Myocyte (in vitro differentiated cells): Measurements from ENCODE around the gene ETV5. TPM values are rescaled to one million over a fixed set of nuclear protein-coding genes. Genes with fewer than 3 reads are reported as not detected.

Experiments
- DNase-seq: peaks from one replicate; pipeline ENCODE4 v3.0.0-alpha.2; 2012; ENCODE audit warnings: low read depth
- total RNA-seq: library from RNA; depleted of rRNA; stranded (reverse); fragments of >200 nt; gene quantifications from 2 replicates; pipeline ENCODE4 v1.2.3, GENCODE V29; 2014

Gene ETV5
- total RNA-seq, 1 donor from 2014 or later = 131 TPM

- no peak for DNase-seq
Observed at GRCh38 chr3:186097317-186097662, 11.6 kb downstream of the ETV5 start.

GRCh38 chr3:186096290-186096689 is 12.6 kb downstream of the ETV5 start:
- no peak for DNase-seq

- no peak for DNase-seq
Observed at GRCh38 chr3:186095561-186096081, 13.3 kb downstream of the ETV5 start.

GRCh38 chr3:186094696-186095425 is 14.0 kb downstream of the ETV5 start:
- no peak for DNase-seq

GRCh38 chr3:186094271-186094670 is 14.6 kb downstream of the ETV5 start:
- DNase-seq = no peak

GRCh38 chr3:186093271-186093900 is 15.5 kb downstream of the ETV5 start:
- no peak for DNase-seq

DNA sequence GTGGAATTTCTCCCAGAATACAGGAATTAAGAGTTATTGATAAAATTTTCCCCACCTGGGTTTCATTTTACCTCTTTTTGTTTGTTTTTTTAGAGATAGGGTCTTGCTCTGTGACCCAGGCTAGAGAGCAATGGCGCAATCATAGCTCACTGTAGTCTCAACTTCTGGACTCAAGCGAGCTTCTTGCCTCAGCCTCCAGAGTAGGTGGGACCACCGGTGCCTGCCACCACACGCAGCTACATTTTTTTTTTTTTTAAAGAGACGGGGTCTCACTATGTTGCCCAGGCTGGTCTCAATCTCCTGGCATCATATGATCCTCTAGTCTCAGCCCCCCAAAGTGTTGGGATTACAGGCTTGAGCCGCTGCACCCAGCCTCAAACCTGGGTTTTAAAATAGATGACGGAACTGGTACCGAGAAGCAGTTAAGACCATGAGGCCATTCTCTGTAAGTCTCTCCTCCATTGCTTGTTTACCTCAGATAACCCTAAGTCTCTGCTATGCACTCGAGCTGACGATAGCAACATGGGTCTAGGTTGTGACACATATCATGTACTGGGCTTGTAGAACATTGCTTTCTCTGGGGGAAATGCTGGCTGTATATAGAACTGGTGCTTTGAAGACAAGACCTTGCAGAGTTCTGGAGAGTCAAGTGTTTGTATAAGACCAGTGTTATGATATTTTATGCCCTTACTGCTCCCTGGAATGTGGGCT is 16.4 kb downstream of the ETV5 start:
- DNase-seq = no peak

- DNase-seq = peak; percentile 76
Observed at GRCh38 chr3:186090901-186091300, 18.0 kb downstream of the ETV5 start.

DNA sequence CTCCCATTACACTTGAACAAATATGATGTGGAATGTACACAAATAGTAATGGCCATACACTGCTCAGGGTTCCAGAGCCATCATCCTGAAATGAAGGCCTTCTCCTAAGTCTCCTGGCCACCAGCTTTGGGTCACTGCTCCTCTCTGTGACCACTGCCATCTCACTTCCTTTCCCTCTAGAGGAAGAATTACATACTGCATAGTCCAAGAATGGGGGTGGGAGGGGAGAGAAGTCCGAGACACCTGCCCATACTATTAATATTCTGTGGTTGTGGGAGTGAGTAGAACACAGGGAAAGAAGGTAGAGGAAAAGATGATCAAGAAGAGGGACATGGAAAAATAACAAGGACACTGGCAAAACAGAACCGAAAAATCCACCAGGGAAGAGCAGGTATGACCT is 20.6 kb downstream of the ETV5 start:
- DNase-seq = peak; percentile 57

GRCh38 chr3:186084264-186084663 is 24.6 kb downstream of the ETV5 start:
- DNase-seq = no peak

GRCh38 chr3:186083746-186084145 is 25.1 kb downstream of the ETV5 start:
- DNase-seq = peak; percentile 43

DNA sequence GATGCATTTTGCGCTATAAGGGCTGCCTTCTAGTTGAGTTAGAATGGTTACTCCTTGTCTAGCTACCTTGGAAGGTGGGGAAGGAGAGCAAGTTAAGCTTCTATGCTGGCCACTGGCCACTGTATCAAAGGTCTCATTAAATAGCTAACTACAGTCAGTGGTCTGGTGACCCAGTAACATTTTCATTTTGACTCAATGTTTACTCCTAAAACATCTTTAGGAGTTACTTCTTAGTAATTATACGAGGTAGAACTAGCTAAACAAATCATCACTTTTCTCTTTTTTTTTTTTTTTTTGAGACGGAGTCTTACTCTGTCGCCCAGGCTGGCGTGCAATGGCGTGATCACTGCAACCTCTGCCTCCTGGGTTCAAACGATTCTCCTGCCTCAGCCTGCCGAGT is 26.7 kb downstream of the ETV5 start:
- no peak for DNase-seq

DNA sequence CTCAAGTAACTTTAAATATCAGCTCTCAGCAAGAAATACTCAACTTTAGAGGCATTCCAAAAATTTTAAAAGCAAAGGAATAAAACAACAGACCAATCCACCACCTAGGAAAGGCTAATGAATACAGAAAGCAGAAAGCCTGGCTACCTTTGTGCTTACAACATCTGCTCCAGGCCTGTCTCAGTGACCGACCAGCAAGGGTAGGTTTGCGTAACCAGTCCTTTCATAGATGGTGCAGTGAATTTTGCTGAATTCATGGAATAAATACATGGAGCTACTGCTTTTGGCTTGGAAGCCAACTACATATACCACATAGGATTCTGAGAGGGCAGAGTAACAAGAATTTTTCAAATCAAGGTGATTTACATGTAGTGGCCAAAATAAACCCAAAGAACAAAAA is 27.2 kb downstream of the ETV5 start:
- DNase-seq = no peak

DNA sequence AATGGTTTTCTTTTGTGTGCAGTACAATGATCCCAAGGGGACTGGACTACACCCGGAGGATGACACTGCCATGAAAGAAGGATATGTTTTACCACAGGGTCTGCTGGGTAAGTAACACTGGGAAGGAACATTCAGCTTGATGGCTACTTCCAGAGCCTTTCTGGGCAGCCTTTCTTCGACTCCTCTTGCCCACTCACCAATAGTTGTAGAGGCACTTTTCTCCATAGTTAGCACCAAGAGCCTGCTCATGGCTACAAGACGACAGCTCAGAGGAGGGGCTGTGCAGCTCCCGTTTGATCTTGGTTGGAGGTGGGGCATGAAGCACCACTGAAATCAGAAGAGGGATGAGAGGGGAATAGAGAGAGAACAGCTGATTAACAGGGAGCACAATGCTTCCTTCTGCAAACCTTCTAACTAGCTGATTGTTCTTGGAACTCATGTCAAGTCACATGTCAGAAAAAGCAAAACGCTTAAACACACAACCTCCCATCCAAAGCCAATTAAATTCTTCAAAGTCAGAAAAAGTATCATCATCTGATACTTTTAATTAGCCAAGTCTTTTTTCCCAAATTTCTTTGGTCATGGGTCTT is 27.9 kb downstream of the ETV5 start:
- DNase-seq = no peak

- no peak for DNase-seq
Observed at GRCh38 chr3:186079925-186080324, 29.0 kb downstream of the ETV5 start.

DNA sequence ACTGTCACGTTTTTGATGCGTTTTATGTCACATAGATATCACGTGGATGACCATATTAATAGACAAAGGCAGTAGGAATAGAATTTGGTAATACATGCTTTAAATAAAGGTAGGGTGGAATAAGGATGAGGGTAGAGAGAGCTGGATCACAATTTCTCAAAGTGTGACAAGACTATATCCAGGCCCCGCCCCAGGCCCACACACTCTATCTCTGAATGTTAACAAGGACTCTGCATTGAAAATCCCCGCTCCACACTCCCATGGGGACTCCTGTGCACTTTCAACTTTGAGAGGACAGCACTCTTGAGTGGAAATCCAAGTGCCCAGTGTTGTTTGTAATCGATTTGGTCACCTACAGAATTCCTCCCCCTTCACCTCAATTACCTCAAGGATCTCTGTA is 31.4 kb downstream of the ETV5 start:
- no peak for DNase-seq

- no peak for DNase-seq
Observed at GRCh38 chr3:186075931-186076567, 32.8 kb downstream of the ETV5 start.

DNA sequence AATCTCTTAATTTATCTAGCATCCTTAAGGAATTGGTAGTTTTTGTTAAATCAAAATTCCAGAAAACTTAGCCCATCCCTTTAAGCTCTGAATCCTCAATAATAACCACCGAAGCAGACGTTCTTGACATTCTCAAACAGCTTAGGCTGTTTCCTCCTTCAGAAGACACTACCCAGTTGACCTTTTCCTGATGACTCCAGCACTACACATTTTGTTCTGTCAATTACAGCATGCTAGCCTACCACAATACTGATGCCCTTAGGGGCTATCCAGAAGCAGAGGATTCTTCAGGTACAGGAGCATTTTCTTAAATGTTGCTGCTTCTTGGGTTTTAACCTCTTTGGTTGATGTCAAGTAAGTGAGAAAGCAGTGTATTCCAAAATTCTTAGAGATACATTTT is 33.4 kb downstream of the ETV5 start:
- DNase-seq = no peak

- no peak for DNase-seq
Observed at GRCh38 chr3:186073641-186074040, 35.2 kb downstream of the ETV5 start.

- DNase-seq = no peak
Observed at GRCh38 chr3:186070996-186071395, 37.9 kb downstream of the ETV5 start.

DNA sequence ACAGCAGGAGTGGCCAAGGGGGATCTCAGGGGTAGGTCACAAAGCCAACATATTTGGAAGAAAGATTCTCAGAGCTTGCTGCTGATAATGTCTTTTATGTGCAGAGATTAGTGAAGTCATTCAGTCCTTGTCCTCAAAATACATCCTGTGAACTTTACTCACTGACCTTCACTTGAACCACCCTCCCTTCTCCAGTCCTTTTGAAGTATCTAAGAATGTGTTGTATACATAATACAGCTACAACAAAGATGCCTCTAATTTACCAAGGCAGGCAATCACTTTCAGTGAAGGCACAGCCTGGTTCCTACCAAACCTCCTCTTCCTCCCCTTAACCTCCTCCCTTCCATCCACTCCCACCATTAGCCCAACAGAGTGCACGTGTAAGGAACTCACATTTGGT is 38.3 kb downstream of the ETV5 start:
- DNase-seq = no peak
